Neural cell (in vitro differentiated cells): ENCODE measurements around the gene TDRD15.

ENCODE experiments used
- CTCF ChIP-seq: fragments of 450-650 bp; IDR thresholded peaks from 2 replicates; pipeline ENCODE4 v1.5.1; 2014; ENCODE audit warnings: antibody characterized with exemption, mild to moderate bottlenecking, moderate library complexity; ENCODE audit not compliant: poor library complexity, severe bottlenecking
- EZH2 ChIP-seq: fragments of 200-600, 300-800 bp; shearing (Covaris generic), sonication (generic); IDR thresholded peaks from 2 replicates; pipeline ENCODE4 v1.6.1; 2014; ENCODE audit warnings: antibody characterized with exemption, low read length, borderline replicate concordance, mild to moderate bottlenecking; ENCODE audit not compliant: insufficient read depth, poor library complexity, severe bottlenecking
- MXI1 ChIP-seq: fragments of 450-650 bp; conservative IDR thresholded peaks from 2 replicates; pipeline ENCODE4 v1.6.1; 2014; ENCODE audit warnings: antibody characterized with exemption, mild to moderate bottlenecking; ENCODE audit not compliant: poor library complexity, severe bottlenecking
- POLR2AphosphoS5 ChIP-seq: IDR thresholded peaks from 2 replicates; pipeline ENCODE4 v1.6.1; 2012
- REST ChIP-seq: IDR thresholded peaks from 2 replicates; pipeline ENCODE4 v1.6.1; 2012; ENCODE audit warnings: borderline replicate concordance
- TAF1 ChIP-seq: IDR thresholded peaks from 2 replicates; pipeline ENCODE4 v1.6.1; 2012; ENCODE audit warnings: low read depth

- TF ChIP-seq MXI1, result no peak
- TF ChIP-seq TAF1, result no peak
- no peak for TF ChIP-seq CTCF
- no peak for TF ChIP-seq REST
- no peak for TF ChIP-seq POLR2AphosphoS5
- TF ChIP-seq EZH2, result no peak
These were observed 11.8 kb downstream of the TDRD15 start for GRCh38 chr2:21135585-21135984.
